GM12874 (cell line): ENCODE measurements around the gene HBEGF.
A peak's percentile ranks its signal among the peaks of the same experiment; 100 is the strongest.

Experiments
- CTCF ChIP-seq: IDR thresholded peaks from 2 replicates; pipeline ENCODE4 v1.5.1; 2011; ENCODE audit warnings: low read depth, mild to moderate bottlenecking, control low read depth, low read length, moderate library complexity; ENCODE audit not compliant: insufficient read depth

Gene HBEGF

GRCh38 chr5:140365282-140365681, 18.9 kb upstream of the HBEGF start:
- TF ChIP-seq CTCF: no peak

GRCh38 chr5:140364472-140364765, 18.0 kb upstream of the HBEGF start:
- no peak for TF ChIP-seq CTCF

- TF ChIP-seq CTCF: no peak
Measured at GRCh38 chr5:140363631-140364471, 17.4 kb upstream of the HBEGF start.

- TF ChIP-seq CTCF: peak; percentile 98
Measured at GRCh38 chr5:140362875-140363630, 16.6 kb upstream of the HBEGF start.

- no peak for TF ChIP-seq CTCF
Measured at GRCh38 chr5:140362311-140362710, 15.9 kb upstream of the HBEGF start.

- no peak for TF ChIP-seq CTCF
Measured at GRCh38 chr5:140361901-140362300, 15.5 kb upstream of the HBEGF start.

- no peak for TF ChIP-seq CTCF
Measured at GRCh38 chr5:140360681-140361479, 14.5 kb upstream of the HBEGF start.
